Adrenal gland (tissue), 12 donors: ENCODE measurements around the gene LIMK2. TPM values are rescaled to one million over a fixed set of nuclear protein-coding genes. Genes with fewer than 3 reads are reported as not detected.

Experiments used
- DNase-seq, 7 donors: peaks; one replicate each; pipeline ENCODE4 v3.0.0-alpha.2; 2019 to 2020
- H3K27ac ChIP-seq, 5 donors: fragments of 200-600 bp; sonication (generic) in 4 of 5; 1 replicate in 3 of 5; 2 replicates in 2 of 5; pipeline versions ENCODE4 v1.5.1 to v1.8.0; 2016 to 2020; ENCODE audit warnings: mild to moderate bottlenecking in 1 of 5
- H3K27me3 ChIP-seq: fragments of 200-600 bp; 2 replicates; pipeline ENCODE4 v1.8.0; 2021
- H3K36me3 ChIP-seq, 2 donors: fragments of 200-600 bp; replicated peaks in 1 of 2; 1 replicate in 1 of 2; 2 replicates in 1 of 2; pipeline versions ENCODE4 v1.5.1 to v1.8.0; 2018 to 2022
- H3K4me1 ChIP-seq, 2 donors: fragments of 200-600 bp; replicated peaks in 1 of 2; 1 replicate in 1 of 2; 2 replicates in 1 of 2; pipeline versions ENCODE4 v1.5.1 to v1.8.0; 2018 to 2021
- H3K4me3 ChIP-seq, 4 donors: fragments of 200-600 bp; sonication (generic) in 3 of 4; one replicate each; pipeline ENCODE4 v1.5.1; 2016 to 2018
- H3K9me3 ChIP-seq, 3 donors: fragments of 200-600 bp; sonication (generic) in 1 of 3; replicated peaks in 1 of 3; 1 replicate in 2 of 3; 2 replicates in 1 of 3; pipeline versions ENCODE4 v1.5.1 to v1.8.0; 2016 to 2021
- CTCF ChIP-seq, 6 experiments: fragments of 450-650 bp in 4 of 6; fragments of 200-600 bp in 2 of 6; sonication (generic) in 1 of 6; IDR thresholded peaks; 1 replicate in 5 of 6; 2 replicates in 1 of 6; pipeline versions ENCODE4 v1.5.1 to v1.8.0; 2016 to 2021; ENCODE audit warnings: antibody characterized with exemption in 6 of 6, mild to moderate bottlenecking in 2 of 6, moderate library complexity in 1 of 6
- POLR2A ChIP-seq, 2 donors: fragments of 450-650 bp; IDR thresholded peaks; one replicate each; pipeline ENCODE4 v1.6.1; 2017; ENCODE audit warnings: antibody characterized with exemption in 2 of 2, mild to moderate bottlenecking in 2 of 2, moderate library complexity in 1 of 2
- WGBS, 4 donors: extraction: QIAGEN DNeasy Blood & Tissue Kit in 2 of 4; methylation state at CpG; one replicate each; pipeline versions ENCODE4 v1.1.5 to v1.1.7; 2013 to 2017; 5-methylcytosine and 5-hydroxymethylcytosine counted together
- intact Hi-C, 2 donors: fragments of 100-400 bp; cut with DNase I; formaldehyde crosslinking; loops; one replicate each; pipeline versions ENCODE4 v1.14.1 to v1.15.0; 2022 to 2023
- polyA plus RNA-seq, 3 donors: library from polyadenylated mRNA; stranded (reverse); fragments of 200-250 nt in 2 of 3; fragments of 350-450 nt in 1 of 3; fragmentation: Illumina TruSeq in 1 of 3; extraction: RNeasy Lipid Tissue Mini Kit (QIAGEN cat#74804) in 1 of 3; gene quantifications; one replicate each; pipeline ENCODE4 v1.2.3, GENCODE V29; 2013 to 2014
- total RNA-seq, 9 donors: library from RNA; depleted of rRNA in 4 of 9; stranded (reverse); fragments of >200 nt in 4 of 9; fragments of 120-200 nt in 1 of 9; fragmentation: NEBNext Ultra II Directional in 1 of 9; extraction: Animal tissue kit (Norgen Biotek cat#: 25700) in 1 of 9; gene quantifications; one replicate each; pipeline versions ENCODE4 v1.1.0 to v1.2.4, GENCODE V29; 2013 to 2023
- donor health status: healthy with polysubstance abuse.
- donor health status: Bipolar disorder and iron deficiency.
- donor health status: DM: yes; HTN: yes; CAD: no.
- donor health status: DM: no; HTN: no; CAD: no.
- donor health status: DM: no; HTN: no; CAD: no.
- donor health status: DM: yes; HTN: yes; CAD: no.

LIMK2 gene
- total and polyA plus RNA-seq, 12 donors = 12.6 to 36.1 (median 20.2) TPM

GRCh38 chr22:31291481-31292235 is 79.6 kb downstream of the LIMK2 start:
- TF ChIP-seq POLR2A (IDR thresholded peaks at IDR 0.05) (no peak), CTCF (IDR thresholded peaks at IDR 0.05) (no peak)
- intact Hi-C loops = no loop called here
- peaks cover 64 to 79% of the 10 kb centered on the region in 2 donors for H3K4me1 ChIP-seq
- H3K36me3 ChIP-seq = peaks cover 0 to 30% of the 10 kb centered on the region in 2 donors
- peak overlapping the region; percentile 48 to 96 (median 92) for H3K27ac ChIP-seq
- no peaks in the 10 kb centered on the region for H3K27me3 ChIP-seq
- 0 to 1% (median 1%) methylated on average over 18 to 20 of the region's 20 CpGs for WGBS, 4 donors
- no peaks in the 10 kb centered on the region for H3K9me3 ChIP-seq
- peak overlapping the region; percentile 20 to 79 (median 72) for H3K4me3 ChIP-seq
- DNase-seq = peak in 4 of 7 donors; percentile 31 to 73 (median 47)

GRCh38 chr22:31292236-31292989 is 80.3 kb downstream of the LIMK2 start, which contains the start of gene PIK3IP1:
TSS of gene PIK3IP1 (minus strand) at chr22:31292488. CDS start at chr22:31292344, 144 bp downstream.
- peak; percentile 24 to 73 (median 60) for TF ChIP-seq CTCF (IDR thresholded peaks at IDR 0.05)
- peak; percentile 90 to 99 for TF ChIP-seq POLR2A (IDR thresholded peaks at IDR 0.05)
- 26 to 27% (median 26%) methylated on average over 16 to 19 of the region's 19 CpGs for WGBS, 4 donors
- H3K27ac ChIP-seq = peak within 1 kb of the TSS; percentile 48 to 96 (median 92)
- peak within 1 kb of the TSS; percentile 20 to 79 (median 72) for H3K4me3 ChIP-seq
- no peaks in the 10 kb centered on the region for H3K27me3 ChIP-seq
- H3K9me3 ChIP-seq = no peaks in the 10 kb centered on the region
- peaks cover 69 to 80% of the 10 kb centered on the region in 2 donors for H3K4me1 ChIP-seq
- peak; percentile 88 to 97 (median 94) for DNase-seq
- H3K36me3 ChIP-seq = peaks cover 0 to 24% of the 10 kb centered on the region in 2 donors
- intact Hi-C loops = no loop called here

- Histone ChIP-seq H3K27me3 (no peaks in the 10 kb centered on the region), H3K27ac (peak overlapping the region; percentile 59 to 96 (median 88)), H3K9me3 (no peaks in the 10 kb centered on the region), H3K4me3 (peak overlapping the region in 1 of 4 donors; percentile 9), H3K4me1 (peaks cover 44 to 51% of the 10 kb centered on the region in 2 donors), H3K36me3 (no peaks in the 10 kb centered on the region)
- intact Hi-C loops = no loop called here
- no peak for TF ChIP-seq CTCF (IDR thresholded peaks at IDR 0.05)
- no peak for TF ChIP-seq POLR2A (IDR thresholded peaks at IDR 0.05)
- 47 to 63% (median 57%) methylated on average over 3 of the region's 3 CpGs for WGBS, 4 donors
- peak in 1 of 7 donors; percentile 19 for DNase-seq
Measured at GRCh38 chr22:31295360-31295759, 83.3 kb downstream of the LIMK2 start.
